DND-41 (cell line): Measurements from ENCODE around the gene MACROD2.

Source experiments
- CTCF ChIP-seq: IDR thresholded peaks from 2 replicates; pipeline ENCODE4 v1.5.1; 2012; ENCODE audit warnings: borderline replicate concordance, low read length, moderate library complexity, mild to moderate bottlenecking; ENCODE audit not compliant: poor library complexity, severe bottlenecking; ENCODE audit errors: extremely low read depth
- EZH2 ChIP-seq: IDR thresholded peaks from 3 replicates; pipeline ENCODE4 v1.6.1; 2012; ENCODE audit warnings: borderline replicate concordance, low read depth, mild to moderate bottlenecking, moderate library complexity, low read length, inconsistent platforms; ENCODE audit not compliant: severe bottlenecking

GRCh38 chr20:15047601-15048000 lies 1052.3 kb downstream of the MACROD2 start:
- TF ChIP-seq EZH2, result no peak
- TF ChIP-seq CTCF, result no peak
